IMR-90 (cell line): Measurements from ENCODE around the gene CDK7. TPM values are rescaled to one million over a fixed set of nuclear protein-coding genes. Genes with fewer than 3 reads are reported as not detected.

Source experiments
- ATAC-seq: fragments of 200-7000 bp; cut with Tn5 transposase; 2 replicates; pipeline ENCODE4 v1.9.1; 2020; ENCODE audit warnings: low read depth, mild to moderate bottlenecking, moderate library complexity
- BruUV-seq: library from RNA; stranded (reverse); fragments of 400-500 nt; replicated peaks from 2 replicates; lab custom pipeline; 2021; lab: Mats Ljungman, UMichigan
- CTCF ChIA-PET: fragments of 300-600 bp; formaldehyde crosslinking; extraction: SDS; loops from one replicate; lab custom pipeline; 2021; ENCODE audit warnings: antibody characterized with exemption; lab: Yijun Ruan, JAX
- POLR2A ChIA-PET: fragments of 300-600 bp; sonication (Branson Sonifier 250); formaldehyde crosslinking; loops from one replicate; lab custom pipeline; 2022; ENCODE audit warnings: antibody characterized with exemption; ENCODE audit not compliant: unreplicated experiment; lab: Charles Lee
- DNase-seq: peaks from one replicate; pipeline ENCODE4 v3.0.0; 2013
- H2AFZ ChIP-seq: replicated peaks from 2 replicates; pipeline ENCODE3; 2013; ENCODE audit warnings: low read length, mild to moderate bottlenecking; ENCODE audit not compliant: poor library complexity
- H2AK5ac ChIP-seq: 2 replicates; pipeline ENCODE4 v1.6.1; 2013; ENCODE audit warnings: low read depth, low read length, inconsistent platforms
- H2AK9ac ChIP-seq: replicated peaks from 2 replicates; pipeline ENCODE3; 2013; ENCODE audit warnings: mild to moderate bottlenecking, low read depth, low read length, moderate library complexity; ENCODE audit not compliant: poor library complexity
- H2BK120ac ChIP-seq: 2 replicates; pipeline ENCODE4 v1.6.1; 2013; ENCODE audit warnings: low read depth, low read length, inconsistent platforms
- H2BK15ac ChIP-seq: 3 replicates; pipeline ENCODE4 v1.6.1; 2013; ENCODE audit warnings: low read depth, low read length, inconsistent platforms
- H2BK20ac ChIP-seq: 2 replicates; pipeline ENCODE4 v1.6.1; 2013; ENCODE audit warnings: low read depth, mild to moderate bottlenecking, inconsistent platforms, low read length, moderate library complexity
- H2BK5ac ChIP-seq: 2 replicates; pipeline ENCODE4 v1.6.1; 2013; ENCODE audit warnings: mild to moderate bottlenecking, low read depth, low read length, inconsistent platforms; ENCODE audit not compliant: poor library complexity, severe bottlenecking
- H3K14ac ChIP-seq: replicated peaks from 2 replicates; pipeline ENCODE4 v1.6.1; 2013; ENCODE audit warnings: low read depth, low read length, inconsistent platforms
- H3K18ac ChIP-seq: 2 replicates; pipeline ENCODE4 v1.6.1; 2013; ENCODE audit warnings: low read depth, low read length, control low read depth
- H3K23ac ChIP-seq: 2 replicates; pipeline ENCODE4 v1.6.1; 2013; ENCODE audit warnings: low read depth, low read length, inconsistent platforms
- H3K27ac ChIP-seq: 2 replicates; pipeline ENCODE4 v1.5.1; 2013; ENCODE audit warnings: mild to moderate bottlenecking, control low read depth, low read length; ENCODE audit not compliant: insufficient read depth
- H3K27me3 ChIP-seq: 2 replicates; pipeline ENCODE4 v1.6.1; 2013; ENCODE audit warnings: low read length; ENCODE audit not compliant: control insufficient read depth, insufficient read depth
- H3K36me3 ChIP-seq: 2 replicates; pipeline ENCODE4 v1.6.1; 2013; ENCODE audit warnings: low read length, mixed read lengths; ENCODE audit not compliant: control insufficient read depth, insufficient read depth
- H3K4ac ChIP-seq: 2 replicates; pipeline ENCODE4 v1.6.1; 2013; ENCODE audit warnings: low read depth, low read length, inconsistent platforms
- H3K4me1 ChIP-seq: 2 replicates; pipeline ENCODE4 v1.6.1; 2013; ENCODE audit warnings: low read length, mixed read lengths; ENCODE audit not compliant: control insufficient read depth, insufficient read depth
- H3K4me2 ChIP-seq: 2 replicates; pipeline ENCODE4 v1.6.1; 2013; ENCODE audit warnings: low read depth, mild to moderate bottlenecking, control low read depth, low read length, moderate library complexity
- H3K4me3 ChIP-seq: 2 replicates; pipeline ENCODE4 v1.5.1; 2013; ENCODE audit warnings: low read depth, mild to moderate bottlenecking, control low read depth, low read length, moderate library complexity; ENCODE audit not compliant: insufficient read depth
- H3K56ac ChIP-seq: 2 replicates; pipeline ENCODE4 v1.6.1; 2013; ENCODE audit warnings: low read length, inconsistent platforms; ENCODE audit not compliant: insufficient read depth; ENCODE audit errors: extremely low read depth
- H3K79me1 ChIP-seq, 2 experiments: 2 replicates each; pipeline ENCODE4 v1.6.1; 2013; ENCODE audit warnings: low read length in 2 of 2, inconsistent platforms in 1 of 2, low read depth in 1 of 2
- H3K9ac ChIP-seq: 2 replicates; pipeline ENCODE4 v1.6.1; 2013; ENCODE audit warnings: low read depth, low read length, control low read depth
- H3K9me1 ChIP-seq: 2 replicates; pipeline ENCODE4 v1.6.1; 2013; ENCODE audit warnings: low read length, inconsistent platforms; ENCODE audit not compliant: insufficient read depth
- H3K9me3 ChIP-seq: 2 replicates; pipeline ENCODE4 v1.6.1; 2013; ENCODE audit warnings: low read length; ENCODE audit not compliant: control insufficient read depth, insufficient read depth
- H4K20me1 ChIP-seq: 2 replicates; pipeline ENCODE4 v1.6.1; 2013; ENCODE audit warnings: low read length, inconsistent platforms; ENCODE audit not compliant: insufficient read depth
- H4K5ac ChIP-seq: 2 replicates; pipeline ENCODE4 v1.6.1; 2013; ENCODE audit warnings: mild to moderate bottlenecking, low read depth, low read length, control low read depth
- H4K8ac ChIP-seq, 2 experiments: 2 replicates each; pipeline ENCODE4 v1.6.1; 2013; ENCODE audit warnings: low read depth in 2 of 2, low read length in 2 of 2, control low read depth in 1 of 2, inconsistent platforms in 1 of 2
- H4K91ac ChIP-seq: 2 replicates; pipeline ENCODE4 v1.6.1; 2013; ENCODE audit warnings: low read depth, low read length, inconsistent platforms; ENCODE audit not compliant: insufficient read depth
- BHLHE40 ChIP-seq: fragments of 150-350 bp; IDR thresholded peaks from 2 replicates; pipeline ENCODE4 v1.6.1; 2016; ENCODE audit warnings: mild to moderate bottlenecking, low read depth, low read length
- CEBPB ChIP-seq: IDR thresholded peaks from 2 replicates; pipeline ENCODE4 v1.6.1; 2012; ENCODE audit warnings: low read depth, low read length, improper control_type of control experiment
- CHD1 ChIP-seq: IDR thresholded peaks from 2 replicates; pipeline ENCODE4 v1.6.1; 2012; ENCODE audit warnings: low read depth, low read length, improper control_type of control experiment
- CTCF ChIP-seq: conservative IDR thresholded peaks from 2 replicates; pipeline ENCODE4 v1.5.1; 2012; ENCODE audit warnings: mild to moderate bottlenecking, low read depth, low read length, improper control_type of control experiment
- ELK1 ChIP-seq: fragments of 150-350 bp; IDR thresholded peaks from 2 replicates; pipeline ENCODE4 v1.6.1; 2016; ENCODE audit warnings: low read depth, mild to moderate bottlenecking, low read length, moderate library complexity, borderline replicate concordance
- FOS ChIP-seq: fragments of 150-350 bp; IDR thresholded peaks from 2 replicates; pipeline ENCODE4 v1.6.1; 2016; ENCODE audit warnings: low read depth, low read length
- MAFK ChIP-seq: IDR thresholded peaks from 2 replicates; pipeline ENCODE4 v1.6.1; 2012; ENCODE audit warnings: low read depth, low read length, improper control_type of control experiment
- MAZ ChIP-seq: IDR thresholded peaks from 2 replicates; pipeline ENCODE4 v1.6.1; 2012; ENCODE audit warnings: low read depth, mild to moderate bottlenecking, low read length, improper control_type of control experiment, moderate library complexity, borderline replicate concordance
- MXI1 ChIP-seq: IDR thresholded peaks from 2 replicates; pipeline ENCODE4 v1.6.1; 2012; ENCODE audit warnings: low read depth, mild to moderate bottlenecking, low read length, moderate library complexity, borderline replicate concordance
- NFE2L2 ChIP-seq: fragments of 150-350 bp; IDR thresholded peaks from 2 replicates; pipeline ENCODE4 v1.6.1; 2016; ENCODE audit warnings: low read depth, mild to moderate bottlenecking, low read length
- POLR2A ChIP-seq: IDR thresholded peaks from 2 replicates; pipeline ENCODE4 v1.6.1; 2012; ENCODE audit warnings: mild to moderate bottlenecking, low read depth, low read length
- RAD21 ChIP-seq: IDR thresholded peaks from 2 replicates; pipeline ENCODE4 v1.6.1; 2012; ENCODE audit warnings: low read length, improper control_type of control experiment
- RCOR1 ChIP-seq: IDR thresholded peaks from 2 replicates; pipeline ENCODE4 v1.6.1; 2012; ENCODE audit warnings: mild to moderate bottlenecking, low read length, improper control_type of control experiment; ENCODE audit not compliant: insufficient replicate concordance
- RFX5 ChIP-seq: IDR thresholded peaks from 2 replicates; pipeline ENCODE4 v1.8.0; 2012; ENCODE audit warnings: low read depth, mild to moderate bottlenecking, low read length, moderate library complexity
- SMC3 ChIP-seq: fragments of 150-350 bp; IDR thresholded peaks from 2 replicates; pipeline ENCODE4 v1.6.1; 2016; ENCODE audit warnings: low read depth, mild to moderate bottlenecking, antibody characterized with exemption, low read length, moderate library complexity
- USF2 ChIP-seq: fragments of 150-350 bp; IDR thresholded peaks from 2 replicates; pipeline ENCODE4 v1.6.1; 2017; ENCODE audit warnings: mild to moderate bottlenecking, antibody characterized with exemption, low read length, low read depth
- WGBS, 2 experiments: methylation state at CpG; one replicate each; pipeline versions ENCODE4 v1.1.5 to v1.1.7; 2013; ENCODE audit warnings: missing lambda C conversion rate in 2 of 2; ENCODE audit not compliant: insufficient read length in 1 of 2; ENCODE audit errors: extremely low coverage in 2 of 2; 5-methylcytosine and 5-hydroxymethylcytosine counted together
- dilution Hi-C: fragments of 300-500 bp; cut with HindIII; formaldehyde crosslinking; loops from one replicate; pipeline ENCODE4 v1.14.3; 2018; ENCODE audit warnings: low sequenced_read_pairs; ENCODE audit not compliant: unreplicated experiment
- in situ Hi-C: fragments of 300-500 bp; cut with MboI; formaldehyde crosslinking; loops from 3 replicates; pipeline ENCODE4 v1.14.3; 2019; ENCODE audit warnings: low sequenced_read_pairs, inconsistent platforms, mixed read lengths
- intact Hi-C: fragments of 100-400 bp; cut with micrococcal nuclease; formaldehyde crosslinking; loops from 2 replicates; pipeline ENCODE4 v1.10.0; 2022
- polyA plus RNA-seq, 3 experiments: library from polyadenylated mRNA; depleted of rRNA; stranded (reverse); fragments of >200 nt; gene quantifications; 2 replicates each; pipeline ENCODE4 v1.2.3, GENCODE V29; 2012; ENCODE audit warnings: low replicate concordance in 1 of 3
- total RNA-seq: library from RNA; depleted of rRNA; stranded (reverse); fragments of >200 nt; gene quantifications from 2 replicates; pipeline ENCODE4 v1.2.3, GENCODE V29; 2012

CDK7 gene
- total and polyA plus RNA-seq, 2 of the 4 experiments (the other 2 are of a cell fraction), result 59.8 to 65.6 TPM

- Histone ChIP-seq H4K5ac (no peak overlapping the region), H3K9me3 (no peaks in the 10 kb centered on the region), H2AFZ (no peak overlapping the region), H3K18ac (no peak overlapping the region), H2BK5ac (no peak overlapping the region), H3K4ac (no peak overlapping the region), H3K56ac (no peak overlapping the region), H3K4me1 (peaks cover 7% of the 10 kb centered on the region), H2BK15ac (no peak overlapping the region), H3K27me3 (no peaks in the 10 kb centered on the region), H4K20me1 (no peaks in the 10 kb centered on the region), H2BK120ac (no peak overlapping the region), H3K23ac (no peak overlapping the region), H3K4me3 (no peak overlapping the region), H3K4me2 (no peak overlapping the region), H3K9me1 (no peaks in the 10 kb centered on the region; the same call in 1 of the 2 replicates), H3K36me3 (peaks cover 2% of the 10 kb centered on the region; the same call in 1 of the 2 replicates), H3K27ac (no peak overlapping the region), H3K79me1 (no peaks in the 10 kb centered on the region), H3K9ac (no peak overlapping the region), H4K91ac (no peak overlapping the region), H4K8ac (no peak overlapping the region), H3K14ac (no peak overlapping the region), H2AK5ac (no peak overlapping the region), H2BK20ac (no peak overlapping the region), H2AK9ac (no peak overlapping the region)
- no peak for TF ChIP-seq MXI1
- TF ChIP-seq CHD1, result no peak
- TF ChIP-seq CTCF, result no peak
- no peak for TF ChIP-seq RCOR1
- no peak for TF ChIP-seq MAZ
- TF ChIP-seq MAFK, result no peak
- TF ChIP-seq CEBPB, result no peak
- TF ChIP-seq USF2, result no peak
- TF ChIP-seq SMC3, result no peak
- no peak for TF ChIP-seq RFX5
- no peak for TF ChIP-seq NFE2L2
- no peak for TF ChIP-seq POLR2A
- no peak for TF ChIP-seq RAD21
- TF ChIP-seq ELK1, result no peak
- no peak for TF ChIP-seq FOS
- TF ChIP-seq BHLHE40, result no peak
- ChIA-PET CTCF (no interaction called here), POLR2A (no interaction called here)
- DNase-seq (no peak), ATAC-seq (no peak)
- BruUV-seq, result no TSS peak
- WGBS, 2 experiments, result no CpG with 5 or more reads among the region's 6 CpGs
- dilution Hi-C loops (no loop called here), intact Hi-C loops (no loop called here), in situ Hi-C loops (no loop called here)
Observed at GRCh38 chr5:69299625-69300024, 64.9 kb downstream of the CDK7 start.
